Nephron progenitor cell (in vitro differentiated cells): Measurements from ENCODE around the gene PEMT.

Source experiments
- DNase-seq: peaks from one replicate; pipeline ENCODE4 v3.0.0; 2021
- H3K27ac Mint-ChIP-seq: 2 replicates; pipeline ENCODE4 v1.8.0; 2021; ENCODE audit warnings: mild to moderate bottlenecking, moderate library complexity, mixed read lengths
- H3K27me3 Mint-ChIP-seq: 2 replicates; pipeline ENCODE4 v1.8.0; 2021; ENCODE audit warnings: mild to moderate bottlenecking, low read depth, mixed read lengths; ENCODE audit not compliant: poor library complexity
- H3K36me3 Mint-ChIP-seq: 2 replicates; pipeline ENCODE4 v1.8.0; 2021; ENCODE audit warnings: low read depth, mixed read lengths
- H3K4me1 Mint-ChIP-seq: 2 replicates; pipeline ENCODE4 v1.8.0; 2021; ENCODE audit warnings: mixed read lengths
- H3K4me3 Mint-ChIP-seq: 2 replicates; pipeline ENCODE4 v1.8.0; 2021; ENCODE audit warnings: mild to moderate bottlenecking, moderate library complexity, mixed read lengths
- H3K9me3 Mint-ChIP-seq: 2 replicates; pipeline ENCODE4 v1.8.0; 2021; ENCODE audit warnings: mild to moderate bottlenecking, moderate library complexity, mixed read lengths
- CTCF ChIP-seq: fragments of 200-600 bp; sonication (generic); IDR thresholded peaks from 2 replicates; pipeline ENCODE4 v1.5.0; 2021; ENCODE audit warnings: antibody characterized with exemption

The PEMT gene

GRCh38 chr17:17528696-17529652 is 62.5 kb downstream of the PEMT start:
- peaks cover 3% of the 10 kb centered on the region for H3K27me3 Mint-ChIP-seq
- H3K9me3 Mint-ChIP-seq: peaks cover 11% of the 10 kb centered on the region
- H3K4me1 Mint-ChIP-seq: peaks cover 8% of the 10 kb centered on the region
- H3K27ac Mint-ChIP-seq: no peak overlapping the region
- TF ChIP-seq CTCF: no peak
- H3K4me3 Mint-ChIP-seq: no peak overlapping the region
- DNase-seq: no peak
- peaks cover 5% of the 10 kb centered on the region for H3K36me3 Mint-ChIP-seq

- H3K4me1 Mint-ChIP-seq: peaks cover 17% of the 10 kb centered on the region
- H3K9me3 Mint-ChIP-seq: peaks cover 11% of the 10 kb centered on the region
- no peak for DNase-seq
- H3K4me3 Mint-ChIP-seq: no peak overlapping the region
- no peak for TF ChIP-seq CTCF
- H3K36me3 Mint-ChIP-seq: peaks cover 5% of the 10 kb centered on the region
- H3K27me3 Mint-ChIP-seq: peaks cover 3% of the 10 kb centered on the region
- no peak overlapping the region for H3K27ac Mint-ChIP-seq
Measured at GRCh38 chr17:17527956-17528500, 63.5 kb downstream of the PEMT start.

GRCh38 chr17:17527534-17527933 is 64.0 kb downstream of the PEMT start:
- Mint-ChIP-seq H3K27ac (no peak overlapping the region), H3K27me3 (peaks cover 3% of the 10 kb centered on the region), H3K9me3 (peaks cover 11% of the 10 kb centered on the region), H3K4me1 (peaks cover 22% of the 10 kb centered on the region), H3K36me3 (peaks cover 5% of the 10 kb centered on the region), H3K4me3 (no peak overlapping the region)
- TF ChIP-seq CTCF: no peak
- no peak for DNase-seq

GRCh38 chr17:17526369-17526768 is 65.1 kb downstream of the PEMT start:
- no peak for TF ChIP-seq CTCF
- H3K4me1 Mint-ChIP-seq: peaks cover 28% of the 10 kb centered on the region
- no peaks in the 10 kb centered on the region for H3K27me3 Mint-ChIP-seq
- H3K4me3 Mint-ChIP-seq: no peak overlapping the region
- peaks cover 6% of the 10 kb centered on the region for H3K9me3 Mint-ChIP-seq
- DNase-seq: no peak
- peak overlapping the region; percentile 75 for H3K27ac Mint-ChIP-seq
- H3K36me3 Mint-ChIP-seq: peaks cover 5% of the 10 kb centered on the region

- Mint-ChIP-seq H3K4me3 (no peak overlapping the region), H3K36me3 (peaks cover 5% of the 10 kb centered on the region), H3K9me3 (peaks cover 6% of the 10 kb centered on the region)
Measured at GRCh38 chr17:17525956-17526355, 65.6 kb downstream of the PEMT start.

More at GRCh38 chr17:17525956-17526355, 65.6 kb downstream of the PEMT start:
- Mint-ChIP-seq H3K27me3 (no peaks in the 10 kb centered on the region), H3K4me1 (peaks cover 28% of the 10 kb centered on the region), H3K27ac (no peak overlapping the region)
- DNase-seq: no peak
- TF ChIP-seq CTCF: no peak
